ENCODE results near the gene AOC2.
"Not testable (repeated sequence)": the region's sequence is repeated elsewhere in the genome, so short reads cannot be mapped to it uniquely, and the experiment has no call there.

AOC2 gene

DNA sequence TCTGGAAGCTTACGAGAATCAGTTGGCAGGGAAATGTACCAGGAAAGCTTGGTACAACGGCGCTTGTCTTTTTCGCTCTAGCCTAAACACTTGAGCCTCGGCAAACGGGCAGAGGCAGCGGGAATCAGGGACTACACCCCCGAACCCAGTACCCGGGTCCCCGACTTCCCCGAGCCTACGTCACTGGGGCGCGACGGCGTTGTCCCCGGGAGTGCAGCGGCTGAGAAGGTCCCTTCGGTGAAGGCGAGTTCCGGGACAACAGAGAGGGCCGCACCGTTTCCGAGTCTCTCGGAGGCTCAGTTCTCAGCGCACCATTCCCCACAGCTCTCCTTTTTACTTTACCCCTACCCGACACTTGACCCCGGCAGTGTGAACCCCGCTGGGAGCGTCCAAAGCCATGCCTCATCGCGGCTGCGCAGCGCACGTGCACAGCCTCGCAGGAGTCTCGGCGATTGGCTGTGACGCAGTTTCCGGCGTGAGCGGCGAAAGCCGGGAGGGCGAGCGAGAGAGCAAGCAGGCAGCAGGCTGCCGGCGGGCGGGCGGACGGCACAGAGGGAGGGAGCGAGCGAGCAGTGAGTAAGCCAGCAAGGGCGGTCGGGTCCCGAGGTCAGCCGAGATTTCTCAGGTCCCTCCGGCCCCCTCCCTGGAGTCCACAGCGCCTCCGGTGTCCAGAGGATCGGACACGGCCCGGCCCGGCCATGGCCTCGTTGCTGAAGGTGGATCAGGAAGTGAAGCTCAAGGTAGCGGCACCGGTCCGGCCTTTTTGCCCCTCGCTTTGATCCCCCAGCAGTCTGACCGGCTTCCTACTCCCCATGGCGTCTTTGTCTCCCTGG is 11.2 kb upstream of the AOC2 start, which contains the start of gene PSME3:
Gene PSME3, plus strand, starts transcription at position 464 of the 833 bp plus-strand sequence. Its CDS starts 235 bp downstream, at position 699.
- peak; percentile 91 for DNase-seq

DNA sequence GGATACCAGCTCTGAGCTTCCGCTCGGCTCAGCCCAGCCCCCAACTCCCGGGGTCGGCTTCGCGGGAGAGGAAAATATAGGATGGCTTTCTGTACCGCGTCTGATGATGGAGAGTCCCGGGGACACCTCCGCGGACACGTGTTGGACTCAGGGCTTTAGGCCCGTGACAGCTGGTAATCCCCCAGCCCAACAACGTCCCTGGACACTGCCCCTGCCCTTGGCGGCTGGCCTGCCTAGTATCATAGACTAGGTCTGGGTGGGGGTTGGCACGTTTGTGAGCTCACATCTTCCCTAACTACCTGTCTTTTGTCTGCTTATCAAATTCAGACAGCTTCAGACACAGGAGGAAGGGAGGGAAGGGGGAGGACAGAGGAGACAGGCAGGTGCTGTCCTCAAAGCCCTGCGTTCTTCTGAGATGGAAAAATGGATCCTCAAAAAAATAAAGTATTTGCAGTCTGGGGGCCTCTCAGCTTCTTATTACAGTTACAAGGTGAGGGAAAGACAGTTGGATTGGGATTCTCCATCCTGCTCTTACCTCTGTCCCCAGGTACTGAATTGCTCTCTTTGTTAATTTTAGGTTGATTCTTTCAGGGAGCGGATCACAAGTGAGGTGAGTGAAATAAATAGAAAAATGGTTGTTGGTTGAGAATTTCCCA is 10.5 kb upstream of the AOC2 start:
- DNase-seq: no peak

GRCh38 chr17:42835732-42836131 is 8.6 kb upstream of the AOC2 start:
- DNase-seq: no peak

- no peak for DNase-seq
Measured at GRCh38 chr17:42841975-42842685, 2.2 kb upstream of the AOC2 start.

- DNase-seq: no peak
Measured at GRCh38 chr17:42843358-42843934, 934 bp upstream of the AOC2 start.

GRCh38 chr17:42844761-42845555 is 578 bp downstream of the AOC2 start:
- no peak for DNase-seq

GRCh38 chr17:42845556-42845917 is 1.2 kb downstream of the AOC2 start:
- DNase-seq: no peak

GRCh38 chr17:42845918-42846593 is 1.7 kb downstream of the AOC2 start:
- peak; percentile 69 for DNase-seq

- DNase-seq: no peak
Measured at GRCh38 chr17:42846594-42847280, 2.4 kb downstream of the AOC2 start.

- DNase-seq: no peak
Measured at GRCh38 chr17:42848093-42848492, 3.7 kb downstream of the AOC2 start.

- no peak for DNase-seq
Measured at GRCh38 chr17:42849031-42849430, 4.7 kb downstream of the AOC2 start.

- DNase-seq: no peak
Measured at GRCh38 chr17:42849451-42850181, 5.2 kb downstream of the AOC2 start.

GRCh38 chr17:42850954-42851353 is 6.6 kb downstream of the AOC2 start, which contains the start of gene AOC3:
Gene AOC3 (plus strand): TSS chr17:42851199. CDS start chr17:42851344, 145 bp downstream.
- no peak for DNase-seq

GRCh38 chr17:42851371-42852240 is 7.2 kb downstream of the AOC2 start:
- not testable (repeated sequence) for DNase-seq

- DNase-seq: no peak
Measured at GRCh38 chr17:42852351-42852750, 8.0 kb downstream of the AOC2 start.

DNA sequence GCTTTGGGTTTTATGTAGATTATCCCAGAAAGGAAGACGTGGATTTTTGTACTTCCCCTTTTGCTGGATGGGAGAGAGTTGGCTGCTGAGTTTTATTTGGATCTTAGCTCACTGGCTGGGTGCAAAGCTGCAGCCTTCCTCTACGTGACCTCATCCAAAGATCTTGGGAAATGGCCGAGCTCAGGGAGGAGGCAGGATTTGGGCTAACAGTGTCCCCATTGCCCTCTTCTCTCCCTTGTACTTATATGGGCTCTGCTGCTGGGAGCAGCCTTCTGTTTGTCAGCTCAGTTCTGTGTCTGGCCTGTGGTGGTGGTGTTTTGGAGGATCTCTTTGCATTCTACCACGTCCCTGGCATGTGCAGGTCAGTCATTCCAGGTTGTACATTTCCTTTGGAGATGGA is 8.6 kb downstream of the AOC2 start:
- no peak for DNase-seq

GRCh38 chr17:42853597-42853967 is 9.2 kb downstream of the AOC2 start:
- no peak for DNase-seq

DNA sequence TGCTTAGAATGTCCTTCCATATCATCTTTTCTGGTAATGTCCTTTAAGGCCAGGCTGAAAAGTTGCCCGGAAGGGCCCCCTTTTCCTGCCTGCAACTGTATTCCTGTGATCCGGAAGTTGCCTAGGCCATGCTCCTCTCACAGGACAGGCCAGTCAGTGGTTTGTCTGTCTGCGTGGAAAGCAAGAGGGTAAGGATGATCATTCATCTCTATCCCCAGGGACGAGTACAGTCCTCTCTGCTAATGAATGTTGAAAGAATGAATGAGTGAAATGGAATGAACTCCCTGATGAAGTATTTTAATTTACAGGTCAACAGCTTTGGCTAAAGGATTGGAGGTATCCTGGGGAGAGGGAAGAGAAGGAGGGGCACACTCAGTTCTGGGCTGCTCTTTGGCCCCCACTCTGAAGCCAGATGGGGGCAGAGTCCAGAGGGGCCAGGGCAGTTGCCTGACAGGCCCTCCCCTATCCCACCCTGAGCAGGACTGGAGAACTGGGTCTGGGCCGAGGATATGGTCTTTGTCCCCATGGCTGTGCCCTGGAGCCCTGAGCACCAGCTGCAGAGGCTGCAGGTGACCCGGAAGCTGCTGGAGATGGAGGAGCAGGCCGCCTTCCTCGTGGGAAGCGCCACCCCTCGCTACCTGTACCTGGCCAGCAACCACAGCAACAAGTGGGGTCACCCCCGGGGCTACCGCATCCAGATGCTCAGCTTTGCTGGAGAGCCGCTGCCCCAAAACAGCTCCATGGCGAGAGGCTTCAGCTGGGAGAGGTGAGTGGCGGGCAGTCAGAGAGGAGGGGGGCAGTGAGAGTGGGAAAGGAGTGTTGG is 9.8 kb downstream of the AOC2 start:
- no peak for DNase-seq

All from activated CD4-positive, CD25-positive, alpha-beta regulatory T cell treated with anti-CD3 and anti-CD28 coated beads, Interleukin-2, amount 50 U/mL, for 72 hours (primary cell).